Fibroblast of skin of left biceps (primary cell): ENCODE data around the gene OR5H1.
"Not testable (repeated sequence)": the region's sequence is repeated elsewhere in the genome, so short reads cannot be mapped to it uniquely, and the experiment has no call there.

Experiments
- DNase-seq, 2 experiments: peaks; one replicate each; pipeline ENCODE4 v3.0.0-alpha.2; 2013; ENCODE audit warnings: low read depth in 2 of 2

Gene OR5H1

GRCh38 chr3:98130421-98130820, at the start of gene OR5H1:
TSS of gene OR5H1 (plus strand) at chr3:98130721. CDS start at chr3:98132698, 1,977 bp downstream.
- no peak for DNase-seq

- DNase-seq, result no peak
These were observed 43.6 kb upstream of the OR5H1 start, which contains the start of gene OR5AC2 for GRCh38 chr3:98086873-98087272. TSS of gene OR5AC2 (plus strand) at chr3:98087173. CDS start at chr3:98087173, 0 bp downstream.

GRCh38 chr3:98095882-98096281, 34.6 kb upstream of the OR5H1 start:
- no peak for DNase-seq

GRCh38 chr3:98099848-98100247, 30.7 kb upstream of the OR5H1 start:
- DNase-seq, result no peak

- DNase-seq, result no peak
These were observed 22.4 kb upstream of the OR5H1 start for GRCh38 chr3:98108162-98108561.

- no peak for DNase-seq
These were observed 20.5 kb upstream of the OR5H1 start for GRCh38 chr3:98109807-98110549.

- DNase-seq, result no peak
These were observed 20.0 kb upstream of the OR5H1 start for GRCh38 chr3:98110550-98110908.

- no peak for DNase-seq
These were observed 16.3 kb upstream of the OR5H1 start for GRCh38 chr3:98114264-98114663.

GRCh38 chr3:98115717-98116116, 14.8 kb upstream of the OR5H1 start:
- no peak for DNase-seq

GRCh38 chr3:98136631-98137030, 6.1 kb downstream of the OR5H1 start:
- DNase-seq, result no peak

GRCh38 chr3:98137826-98138557, 7.5 kb downstream of the OR5H1 start:
- not testable (repeated sequence) for DNase-seq

- no peak for DNase-seq
These were observed 10.0 kb downstream of the OR5H1 start for GRCh38 chr3:98140531-98140930.

GRCh38 chr3:98147179-98147578, 16.7 kb downstream of the OR5H1 start, which contains the start of gene OR5H14:
TSS of gene OR5H14 (plus strand) at chr3:98147479. CDS start at chr3:98149386, 1,907 bp downstream.
- DNase-seq, result no peak

- no peak for DNase-seq
These were observed 18.2 kb downstream of the OR5H1 start for GRCh38 chr3:98148751-98149150.

GRCh38 chr3:98149456-98149855, 18.9 kb downstream of the OR5H1 start:
- not testable (repeated sequence) for DNase-seq

- no peak for DNase-seq
These were observed 20.7 kb downstream of the OR5H1 start for GRCh38 chr3:98151241-98151640.

- DNase-seq, result no peak
These were observed 35.9 kb downstream of the OR5H1 start, which contains the start of gene OR5H15 for GRCh38 chr3:98166396-98166795. TSS of gene OR5H15 (plus strand) at chr3:98166696. CDS start at chr3:98168700, 2,004 bp downstream.

- DNase-seq, result no peak
These were observed 40.5 kb downstream of the OR5H1 start for GRCh38 chr3:98171071-98171470.

GRCh38 chr3:98172621-98173020, 42.1 kb downstream of the OR5H1 start:
- DNase-seq, result no peak

GRCh38 chr3:98180319-98180890, 49.9 kb downstream of the OR5H1 start:
- DNase-seq, result no peak

- no peak for DNase-seq
These were observed 51.7 kb downstream of the OR5H1 start for GRCh38 chr3:98182196-98182595.

GRCh38 chr3:98185180-98185579, 54.7 kb downstream of the OR5H1 start:
- no peak for DNase-seq
